SH-SY5Y (cell line): Measurements from ENCODE around the gene KIF18B.

Experiments used
- GATA2 ChIP-seq: IDR thresholded peaks from 2 replicates; pipeline ENCODE4 v1.6.1; 2011; ENCODE audit warnings: mild to moderate bottlenecking, low read depth, low read length
- GATA3 ChIP-seq: IDR thresholded peaks from 2 replicates; pipeline ENCODE4 v1.6.1; 2011; ENCODE audit warnings: low read depth, mild to moderate bottlenecking, low read length, moderate library complexity

The KIF18B gene

GRCh38 chr17:44977814-44978550 lies 30.4 kb upstream of the KIF18B start:
- TF ChIP-seq GATA3 (no peak), GATA2 (no peak)

DNA sequence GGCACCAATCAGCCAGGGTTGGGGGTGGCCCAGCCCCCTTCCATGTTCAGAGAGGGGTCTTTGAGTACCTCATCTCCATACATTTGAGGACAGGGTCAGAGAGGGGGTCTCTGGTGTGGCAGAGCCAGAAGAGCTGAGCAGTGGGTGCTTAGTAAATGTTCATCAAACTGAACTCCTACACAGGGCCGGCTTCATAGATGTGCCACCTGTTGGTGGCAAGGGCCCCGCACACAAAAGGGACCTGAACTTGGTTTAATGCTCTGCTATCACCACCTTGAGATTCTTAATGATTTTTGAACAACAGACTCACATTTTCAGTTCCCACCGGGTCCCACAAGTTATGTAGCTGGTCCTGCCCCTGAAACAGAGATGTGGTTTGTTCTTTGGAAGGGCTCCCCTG lies 29.5 kb upstream of the KIF18B start:
- TF ChIP-seq GATA3 (no peak), GATA2 (no peak)

- TF ChIP-seq GATA2 (no peak), GATA3 (no peak)
Observed at GRCh38 chr17:44976206-44976605, 28.6 kb upstream of the KIF18B start.

DNA sequence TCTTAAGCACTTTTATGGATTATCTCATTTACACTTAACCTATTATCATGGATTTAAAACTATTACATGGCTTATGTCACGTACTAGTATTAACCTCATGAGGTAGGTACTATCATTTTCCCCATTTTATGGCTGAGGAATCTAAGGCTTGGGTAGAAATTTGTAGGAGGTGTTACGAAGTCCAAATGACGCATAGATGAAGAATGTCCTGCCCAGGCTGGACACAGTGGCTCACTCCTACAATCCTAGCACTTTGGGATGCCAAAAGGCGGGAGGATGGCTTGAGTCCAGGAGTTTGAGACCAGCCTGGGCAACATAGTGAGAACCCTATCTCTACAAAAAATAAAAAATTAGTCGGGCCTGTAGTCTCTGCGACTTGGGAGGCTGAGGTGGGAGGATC lies 25.4 kb upstream of the KIF18B start:
- TF ChIP-seq GATA3 (no peak), GATA2 (no peak)

DNA sequence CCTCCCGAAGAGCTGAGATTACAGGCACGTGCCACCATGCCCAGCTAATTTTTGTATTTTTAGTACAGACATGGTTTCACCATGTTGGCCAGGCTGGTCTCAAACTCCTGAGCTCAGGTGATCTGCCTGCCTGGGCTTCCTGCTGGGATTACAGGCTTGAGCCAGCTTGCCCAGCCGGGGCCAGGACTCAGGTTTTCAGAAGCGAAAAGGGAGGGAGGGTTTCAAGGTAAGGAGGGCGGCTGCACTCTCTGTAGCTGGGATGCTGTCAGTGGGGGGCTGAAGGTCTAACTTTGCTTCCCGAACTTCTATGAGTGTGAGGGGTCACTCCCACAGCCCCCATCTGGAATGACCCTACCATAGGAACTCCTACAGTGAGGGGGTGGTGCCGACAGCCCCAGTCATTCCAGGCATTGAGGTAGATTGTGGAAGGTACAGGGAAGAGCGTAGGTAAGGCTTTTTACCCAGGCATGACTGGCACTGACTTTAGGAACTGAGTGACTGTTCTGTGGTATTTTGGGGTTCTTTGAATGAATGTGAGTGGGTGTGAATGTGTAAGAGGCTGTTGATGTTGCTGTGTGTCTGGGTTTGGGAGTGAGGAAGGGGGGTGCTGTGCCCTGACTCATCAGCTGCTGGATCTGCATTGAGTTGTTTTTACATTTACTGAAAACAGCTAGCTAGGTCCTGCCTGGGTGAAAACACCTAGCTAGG lies 24.4 kb upstream of the KIF18B start:
- TF ChIP-seq GATA3 = no peak
- no peak for TF ChIP-seq GATA2

- TF ChIP-seq GATA3 (no peak), GATA2 (no peak)
Observed at GRCh38 chr17:44970136-44970741, 22.7 kb upstream of the KIF18B start.

- TF ChIP-seq GATA3 = no peak
- TF ChIP-seq GATA2 = no peak
Observed at GRCh38 chr17:44969144-44969780, 21.7 kb upstream of the KIF18B start.

DNA sequence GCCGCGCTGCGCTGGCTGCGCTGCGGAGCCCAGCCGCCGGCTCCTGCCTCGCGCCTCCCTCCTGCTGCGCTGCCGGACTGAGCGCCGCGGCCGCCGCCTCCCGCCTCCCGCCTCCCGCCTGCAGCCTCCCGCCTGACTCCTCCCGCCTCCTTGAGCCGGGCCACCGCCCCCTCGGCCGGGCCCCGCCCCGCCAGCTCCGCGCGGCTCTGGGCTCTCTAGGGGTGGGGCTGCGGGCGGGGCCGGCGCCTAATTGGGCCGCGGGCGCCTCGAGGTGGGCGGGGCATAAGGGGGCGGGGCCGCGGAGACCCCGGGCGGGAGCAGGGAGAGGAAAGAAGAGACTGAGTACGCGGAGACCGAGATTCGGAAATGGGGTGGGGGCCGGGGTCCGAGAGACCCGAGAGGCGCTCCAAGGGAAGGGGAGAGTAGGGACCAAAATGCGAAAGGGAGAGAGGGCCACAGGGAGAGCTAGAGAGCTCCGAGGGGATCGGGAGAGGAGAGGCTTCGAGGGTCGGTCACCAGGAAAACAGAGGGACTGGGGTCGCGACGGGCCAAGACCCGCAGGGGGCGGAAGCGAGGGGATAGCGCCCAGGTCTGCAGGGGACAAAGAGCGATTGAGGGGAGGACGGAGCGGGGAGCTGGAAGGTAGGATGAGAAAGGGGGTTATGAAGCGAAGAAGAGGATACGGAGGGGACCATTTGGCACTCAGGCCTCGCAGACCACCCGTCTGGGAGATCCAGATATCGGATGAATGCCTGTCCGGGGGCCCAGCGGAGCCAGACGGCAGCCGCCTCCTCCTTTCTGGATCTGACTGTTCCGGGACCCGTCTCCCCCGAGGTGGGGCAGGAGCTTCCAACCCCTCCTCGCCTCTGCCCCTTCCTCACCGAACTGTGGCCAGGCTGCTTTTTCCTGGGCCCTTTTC lies 20.9 kb upstream of the KIF18B start, which contains the start of gene C1QL1:
Gene C1QL1, minus strand, starts transcription at position 79 of the 919 bp plus-strand sequence. CDS start 255 bp downstream, outside the sequence.
- TF ChIP-seq GATA3 (no peak), GATA2 (no peak)

- TF ChIP-seq GATA3 (no peak), GATA2 (no peak)
Observed at GRCh38 chr17:44967907-44968224, 20.3 kb upstream of the KIF18B start.

GRCh38 chr17:44967026-44967906 lies 19.7 kb upstream of the KIF18B start:
- TF ChIP-seq GATA2 = no peak

DNA sequence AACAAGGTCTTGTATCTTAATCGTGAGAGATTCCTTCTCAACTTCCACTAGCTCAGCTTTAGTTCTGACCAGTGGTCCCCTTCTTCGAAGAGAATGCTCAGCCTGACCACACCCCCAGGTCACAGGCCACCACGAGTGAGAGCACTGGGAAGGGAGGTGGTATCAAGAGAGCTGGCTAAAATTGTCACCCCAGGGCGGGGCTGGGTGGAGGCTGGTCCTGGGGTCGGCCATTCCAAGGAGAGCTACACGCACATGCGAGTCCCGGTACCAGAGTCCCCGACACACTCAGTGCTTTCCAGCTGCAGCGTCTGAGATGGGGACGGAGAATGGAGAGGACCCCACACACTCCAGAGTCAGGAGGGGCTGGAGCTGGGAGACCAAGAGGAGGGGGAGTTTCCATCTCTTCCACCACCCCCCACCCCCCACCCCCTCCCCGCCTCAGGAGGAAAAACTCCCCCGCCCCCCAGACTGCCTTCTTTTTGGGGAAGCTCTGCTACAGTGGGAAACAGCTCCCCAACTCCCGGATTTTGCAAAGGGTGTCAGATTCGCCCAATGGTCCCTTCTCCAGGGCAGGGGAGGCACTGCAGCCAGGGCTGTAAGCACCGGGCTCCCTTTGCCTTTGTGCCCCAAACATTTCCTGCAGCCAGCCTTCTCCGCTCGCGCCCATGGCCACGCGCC lies 18.9 kb upstream of the KIF18B start:
- no peak for TF ChIP-seq GATA3
- TF ChIP-seq GATA2 = no peak
